Measurements from ENCODE around the gene ROPN1L. TPM values are rescaled to one million over a fixed set of nuclear protein-coding genes. Genes with fewer than 3 reads are reported as not detected.

The ROPN1L gene
- total RNA-seq, 1 experiment from 2014 or later = 0.66 TPM

- intact Hi-C loops (cut with micrococcal nuclease) = no loop called here
- Histone ChIP-seq H3K4me1 (ENCODE audit: control insufficient read depth in 1 of 2, insufficient read depth in 2 of 2, low read length in 2 of 2) (peaks cover 6 to 23% of the 10 kb centered on the region in 2 experiments), H2AFZ (ENCODE audit: low read depth, low read length, poor library complexity, severe bottlenecking) (no peak overlapping the region), H3K9me3 (ENCODE audit: control insufficient read depth in 1 of 2, insufficient read depth in 1 of 2, low read depth in 1 of 2, low read length in 2 of 2) (no peaks in the 10 kb centered on the region), H3K36me3 (ENCODE audit: control insufficient read depth in 1 of 2, insufficient read depth in 2 of 2, low read length in 2 of 2) (no peaks in the 10 kb centered on the region), H3K27me3 (ENCODE audit: insufficient read depth, low read length) (no peaks in the 10 kb centered on the region), H3K9me2 (ENCODE audit: insufficient read depth) (no peaks in the 10 kb centered on the region), H4K20me1 (ENCODE audit: insufficient read depth) (no peaks in the 10 kb centered on the region), H3K9ac (ENCODE audit: low read length) (no peak overlapping the region), H3K27ac (ENCODE audit: low read depth, low read length) (no peak overlapping the region), H3K4me2 (ENCODE audit: low read length) (no peak overlapping the region), H3K4me3 (replicated peaks in 1 of 2; ENCODE audit: low read depth in 1 of 2, low read length in 2 of 2) (no peak overlapping the region), H3K79me2 (ENCODE audit: insufficient read depth, low read length) (no peaks in the 10 kb centered on the region)
- ChIA-PET RAD21 (ENCODE audit: low non-redundant PET in 1 of 2, low total read pairs in 2 of 2, uncharacterized antibody in 2 of 2, unreplicated experiment in 2 of 2) (no interaction called here), POLR2A (no interaction called here), CTCF (no interaction called here)
- ATAC-seq = no peak
- DNase-seq (ENCODE audit: low read depth, low spot score) = no peak
- no peak for TF ChIP-seq POLR2A (IDR thresholded peaks at IDR 0.05; ENCODE audit: borderline replicate concordance, extremely low read depth, insufficient read depth, insufficient read length)
- no peak for TF ChIP-seq POLR2AphosphoS5 (IDR thresholded peaks at IDR 0.05; ENCODE audit: low read depth, low read length)
- TF ChIP-seq ATF3 (IDR thresholded peaks at IDR 0.05) = no peak
- TF ChIP-seq TCF7L2 (IDR thresholded peaks at IDR 0.05; ENCODE audit: borderline replicate concordance, extremely low read depth, insufficient read depth, insufficient read length) = no peak
- no peak for TF ChIP-seq YY1 (IDR thresholded peaks at IDR 0.05; ENCODE audit: extremely low read depth, insufficient replicate concordance, low read depth, low read length)
- no peak for TF ChIP-seq EZH2 (IDR thresholded peaks at IDR 0.05)
- TF ChIP-seq JUND (IDR thresholded peaks at IDR 0.05) = no peak
- TF ChIP-seq ELF1 (IDR thresholded peaks at IDR 0.05; ENCODE audit: borderline replicate concordance, low read depth) = no peak
- TF ChIP-seq MAX (IDR thresholded peaks at IDR 0.05) = no peak
- TF ChIP-seq CBX3 (IDR thresholded peaks at IDR 0.05; ENCODE audit: low read depth) = no peak
- TF ChIP-seq SRF (IDR thresholded peaks at IDR 0.05; ENCODE audit: low read depth) = no peak
- no peak for TF ChIP-seq ZBTB33 (IDR thresholded peaks at IDR 0.05; ENCODE audit: extremely low read depth, insufficient replicate concordance, low read length)
- TF ChIP-seq SIN3A (IDR thresholded peaks at IDR 0.05; ENCODE audit: low read depth) = no peak
- TF ChIP-seq CTCF (IDR thresholded peaks at IDR 0.05 in 2 of 3, conservative IDR thresholded peaks at IDR 0.05 in 1 of 3; ENCODE audit: borderline replicate concordance in 1 of 3, insufficient read depth in 1 of 3, low read depth in 2 of 3, low read length in 2 of 3) = no peak
- no peak for TF ChIP-seq CEBPB (IDR thresholded peaks at IDR 0.05; ENCODE audit: low read depth)
- no peak for TF ChIP-seq EZH2phosphoT487 (IDR thresholded peaks at IDR 0.05; ENCODE audit: borderline replicate concordance)
- no TSS peak for BruUV-seq (replicated peaks)
Observed at GRCh38 chr5:10511741-10512640, 70.3 kb downstream of the ROPN1L start.

Measured in HCT116 (cell line).